HG02840 (cell line): ENCODE measurements around the gene FES.
"Not testable (repeated sequence)": the region's sequence is repeated elsewhere in the genome, so short reads cannot be mapped to it uniquely, and the experiment has no call there.

ENCODE experiments used
- ATAC-seq: cut with Tn5 transposase; IDR thresholded peaks from one replicate; pipeline ENCODE4 v1.9.1; 2021; ENCODE audit warnings: mild to moderate bottlenecking, moderate library complexity, moderate number of reproducible peaks; ENCODE audit not compliant: unreplicated experiment, low FRiP score

Gene FES

GRCh38 chr15:90883976-90884718 is at the start of gene FES:
Gene FES (plus strand): TSS chr15:90884504. CDS start chr15:90885046, 542 bp downstream.
- ATAC-seq: no peak

GRCh38 chr15:90834626-90835025 is 49.7 kb upstream of the FES start:
- no peak for ATAC-seq

DNA sequence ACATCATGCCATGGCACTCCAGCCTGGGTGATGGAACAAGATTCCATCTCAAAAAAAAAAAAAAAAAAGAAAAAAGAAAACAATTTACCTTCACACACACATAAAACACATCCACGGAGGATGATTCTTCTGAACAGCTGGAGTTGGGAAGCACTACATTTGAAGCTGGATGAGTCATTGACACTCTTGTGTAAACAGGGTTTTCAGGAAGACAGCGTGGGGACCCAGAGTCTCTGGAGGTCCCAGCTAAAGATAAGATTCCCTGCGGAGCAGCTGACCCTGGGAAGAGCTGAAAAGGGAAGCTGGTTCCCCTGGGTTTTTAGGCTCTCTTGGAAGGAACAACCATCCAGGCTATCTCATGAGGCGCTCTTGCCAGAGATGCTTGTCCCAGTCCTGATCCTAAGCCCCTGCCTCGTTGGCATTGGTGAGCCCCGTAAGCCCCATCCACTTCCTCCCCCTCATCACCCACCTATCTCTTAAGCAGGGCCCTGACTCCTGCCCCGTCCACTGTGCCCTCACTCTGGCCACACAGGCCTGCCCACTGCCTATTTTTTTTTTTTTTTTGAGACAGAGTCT is 47.9 kb upstream of the FES start:
- no peak for ATAC-seq

DNA sequence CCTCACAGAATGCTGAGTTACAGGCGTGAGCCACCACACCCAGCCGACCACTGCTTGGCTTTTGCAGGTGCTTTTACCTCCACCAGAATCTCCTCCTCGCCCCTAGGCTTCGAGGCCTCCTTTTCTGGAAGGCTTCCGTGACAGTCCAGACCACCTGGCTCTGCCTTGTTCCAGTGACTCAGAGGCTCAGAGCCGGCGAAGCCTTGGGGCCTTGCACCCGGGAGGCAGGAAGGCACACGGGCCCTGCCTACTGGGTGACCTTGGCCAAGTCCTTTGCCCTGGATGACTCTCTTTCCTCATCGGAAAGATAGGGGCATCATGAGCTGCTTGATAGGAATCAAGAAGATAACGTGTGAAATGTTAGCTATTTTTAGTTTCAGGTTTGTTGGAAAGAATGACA is 47.2 kb upstream of the FES start:
- ATAC-seq: no peak

DNA sequence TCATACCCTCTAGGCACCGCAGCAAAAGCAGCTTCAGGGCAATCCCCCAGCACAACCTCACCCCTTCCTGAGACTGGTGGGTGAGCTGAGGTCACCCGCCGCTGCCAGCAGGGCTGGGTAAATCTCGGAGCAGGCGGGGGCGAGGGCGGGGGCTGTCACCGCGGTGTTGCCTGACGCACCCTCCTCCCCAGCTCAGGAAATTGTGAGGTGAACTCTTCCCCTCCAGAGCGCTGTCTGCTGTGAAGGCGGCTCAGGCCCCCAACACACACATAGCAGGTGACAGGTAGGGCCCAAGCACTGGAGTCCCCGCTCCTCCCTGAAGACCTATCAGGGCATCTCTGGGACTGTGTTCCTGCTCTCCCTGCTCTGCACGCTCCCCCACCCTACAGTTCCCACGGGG is 46.2 kb upstream of the FES start:
- no peak for ATAC-seq

DNA sequence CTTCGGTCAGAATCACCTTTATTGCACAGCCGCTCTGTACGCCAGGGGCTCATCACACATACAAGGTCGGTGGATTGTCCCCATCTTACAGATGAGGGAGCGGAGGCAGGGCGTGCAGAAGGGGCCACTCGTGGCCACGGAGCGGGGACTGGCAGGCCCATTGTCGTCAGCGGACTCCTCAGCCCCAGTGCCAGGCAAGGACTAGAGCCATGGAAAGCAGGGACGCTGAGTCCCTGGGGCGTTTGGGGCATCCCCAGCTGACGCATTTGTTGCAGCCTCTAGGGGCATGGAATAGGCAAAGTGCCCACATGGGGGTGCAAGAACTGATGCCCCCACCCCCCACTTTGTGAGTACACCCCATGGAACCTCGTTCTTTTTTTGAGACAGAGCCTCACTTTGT is 45.8 kb upstream of the FES start:
- no peak for ATAC-seq

DNA sequence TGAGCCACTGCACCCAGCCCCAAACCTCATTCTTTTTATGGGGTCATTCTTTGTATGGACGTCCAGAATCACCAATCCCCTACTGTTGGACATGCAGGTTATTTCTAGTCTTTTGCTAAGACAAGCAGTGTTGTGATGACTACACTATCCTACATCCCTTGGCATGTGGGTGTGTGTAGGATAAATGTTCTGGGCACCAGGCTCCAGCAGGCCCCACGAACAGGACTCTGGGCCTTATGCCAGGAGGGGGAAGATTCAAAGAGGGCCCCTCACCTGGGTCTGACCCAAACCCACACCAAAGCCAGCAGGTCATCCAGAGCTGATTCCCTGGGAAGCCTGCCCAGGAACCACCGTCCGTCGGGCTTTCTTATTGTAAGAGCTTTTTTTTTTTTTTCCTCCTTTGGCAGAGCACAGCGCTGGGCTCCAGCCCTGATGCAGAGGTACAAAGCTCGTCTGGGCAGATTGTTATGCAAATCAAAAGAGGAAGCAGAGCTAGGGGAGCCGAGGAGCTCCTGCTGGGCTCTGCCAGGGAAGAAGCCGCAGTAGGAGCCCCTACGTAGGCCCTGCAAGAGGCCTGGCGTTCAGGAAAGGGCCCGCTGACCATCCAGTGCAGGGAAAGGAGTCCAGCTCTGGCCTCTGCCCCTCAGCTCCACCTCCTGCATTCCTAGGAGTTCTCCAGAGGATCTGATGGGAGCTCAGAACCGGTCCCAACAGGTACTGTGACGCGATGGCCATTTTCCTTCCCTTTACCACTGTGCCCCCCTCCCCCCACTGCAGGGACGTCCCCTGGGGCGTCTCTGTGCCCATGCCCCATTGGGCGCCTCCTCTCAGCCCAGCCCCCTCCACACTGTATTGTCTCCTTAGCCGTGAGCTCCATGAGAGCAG is 44.9 kb upstream of the FES start:
- peak; percentile 67 for ATAC-seq

DNA sequence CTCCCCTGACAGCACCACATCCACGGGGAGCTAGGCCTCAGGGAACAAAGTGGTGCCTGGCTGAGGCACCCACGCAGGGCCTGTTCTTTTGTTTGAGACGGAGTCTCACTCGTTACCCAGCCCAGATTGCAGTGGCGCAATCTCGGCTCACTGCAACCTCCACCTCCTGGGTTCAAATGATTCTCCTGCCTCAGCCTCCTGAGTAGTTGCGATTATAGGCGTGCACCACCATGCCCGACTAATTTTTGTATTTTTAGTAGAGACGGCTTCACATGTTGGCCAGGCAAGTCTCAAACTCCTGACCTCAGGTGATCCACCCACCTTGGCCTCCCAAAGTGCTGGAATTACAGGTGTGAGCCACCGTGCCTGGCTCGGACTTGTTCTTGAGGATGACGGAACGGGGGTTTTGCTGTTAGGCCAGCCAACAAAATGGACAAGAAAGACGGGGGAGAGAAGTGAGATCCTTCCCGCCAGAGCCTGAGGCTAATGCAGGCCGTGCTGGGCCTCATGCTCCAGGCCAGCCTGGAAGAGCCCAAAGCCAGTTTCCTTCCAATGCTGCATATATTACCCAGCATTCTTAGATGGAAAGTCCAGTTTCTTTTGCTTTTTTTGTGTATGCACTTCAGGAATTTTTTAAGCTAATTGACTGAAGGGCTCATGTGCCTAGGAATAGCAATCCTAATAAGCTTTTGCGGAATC is 44.0 kb upstream of the FES start:
- no peak for ATAC-seq

- ATAC-seq: no peak
Measured at GRCh38 chr15:90840954-90841353, 43.4 kb upstream of the FES start.

- no peak for ATAC-seq
Measured at GRCh38 chr15:90844696-90845095, 39.6 kb upstream of the FES start.

DNA sequence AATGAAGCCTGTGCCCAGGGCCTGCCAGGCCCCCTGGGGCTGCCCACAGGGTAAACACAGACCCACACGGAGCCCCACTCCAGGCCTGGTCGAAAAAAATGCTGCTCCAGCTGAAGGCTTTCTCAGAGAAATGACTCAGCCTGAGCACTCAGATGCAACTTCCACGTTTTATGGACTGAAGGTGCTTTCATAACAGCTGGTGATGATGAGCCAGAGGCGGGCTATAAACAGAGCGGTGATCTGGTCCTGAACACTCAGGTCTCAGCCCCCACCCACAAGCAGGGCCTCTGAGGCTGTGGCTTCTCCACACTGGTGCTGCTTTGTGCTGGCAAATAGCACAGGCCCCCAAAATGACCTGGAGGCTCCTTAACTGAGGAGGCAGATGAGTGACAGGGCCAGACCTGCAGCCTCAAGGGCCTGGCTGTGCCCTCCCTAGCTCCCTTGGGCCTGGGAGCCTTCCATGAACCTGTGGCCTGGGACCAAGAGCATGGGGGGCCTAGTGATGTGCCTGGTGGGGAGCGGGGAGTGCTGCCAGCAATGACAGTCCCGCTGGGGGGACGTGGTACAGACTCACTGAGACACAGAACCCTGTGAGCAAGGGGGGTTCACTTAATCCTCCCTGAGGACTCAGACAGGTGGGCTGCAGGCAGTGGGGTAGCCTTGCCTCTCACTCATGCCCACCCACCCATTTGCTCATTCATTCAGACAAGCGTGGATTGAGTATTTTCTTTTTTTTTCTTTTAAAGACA is 38.9 kb upstream of the FES start:
- ATAC-seq: peak; percentile 67

DNA sequence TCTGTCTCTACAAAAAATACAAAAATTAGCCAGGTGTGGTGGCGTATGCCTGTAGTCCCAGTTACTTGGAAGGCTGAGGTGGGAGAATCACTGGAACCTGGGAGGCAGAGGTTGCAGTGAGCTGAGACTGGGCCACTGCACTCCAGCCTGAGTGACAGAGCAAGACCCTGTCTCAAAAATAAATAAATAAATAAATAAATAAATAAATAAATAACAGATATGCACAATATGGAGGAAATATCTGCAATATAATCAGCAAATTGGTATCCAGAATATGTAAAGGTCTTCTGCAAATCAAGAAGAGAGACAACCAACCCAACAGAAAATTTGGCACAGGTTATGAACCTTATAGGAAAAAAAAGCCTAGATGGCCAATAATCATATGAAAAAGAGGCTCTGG is 34.9 kb upstream of the FES start:
- not testable (repeated sequence) for ATAC-seq

- ATAC-seq: no peak
Measured at GRCh38 chr15:90851114-90851513, 33.2 kb upstream of the FES start.

DNA sequence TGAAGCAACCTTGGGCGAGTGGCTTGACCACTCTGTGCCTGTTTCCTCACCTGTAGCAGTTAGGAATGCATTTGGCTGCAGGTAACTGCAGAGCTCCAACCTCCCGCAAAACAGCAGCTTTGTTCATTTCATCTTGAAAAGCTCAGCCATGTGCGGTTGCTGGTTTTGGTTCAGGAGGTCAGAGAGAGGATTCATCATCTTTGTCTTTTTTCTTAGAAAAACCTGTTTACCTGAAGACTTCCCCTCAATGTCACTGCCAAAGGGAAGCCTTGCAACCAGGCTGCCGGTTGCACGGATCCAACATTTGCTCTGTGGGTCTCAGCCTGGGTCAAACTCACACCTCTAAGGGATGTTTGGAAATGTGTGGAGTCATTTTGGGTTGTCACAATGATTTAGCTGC is 32.4 kb upstream of the FES start:
- ATAC-seq: no peak

DNA sequence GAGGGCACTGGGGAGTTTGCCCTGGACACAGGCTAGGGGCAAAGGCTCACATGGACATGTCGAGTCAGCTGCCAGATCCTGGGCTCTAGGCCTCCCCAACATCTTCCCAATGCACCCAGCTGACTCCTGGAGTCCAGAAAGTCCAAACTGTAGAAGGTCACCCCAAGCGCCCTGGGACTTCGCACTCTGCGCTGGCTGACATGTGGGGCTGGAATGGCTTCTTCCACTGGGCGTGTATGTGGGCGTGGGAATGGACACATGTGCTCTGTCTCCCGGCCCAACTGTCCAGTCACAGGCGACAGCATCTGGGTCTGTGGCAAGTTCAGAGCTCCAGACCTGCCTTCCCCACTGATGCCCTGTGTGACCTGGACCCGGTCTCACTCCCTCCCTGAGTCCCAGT is 29.2 kb upstream of the FES start:
- no peak for ATAC-seq

DNA sequence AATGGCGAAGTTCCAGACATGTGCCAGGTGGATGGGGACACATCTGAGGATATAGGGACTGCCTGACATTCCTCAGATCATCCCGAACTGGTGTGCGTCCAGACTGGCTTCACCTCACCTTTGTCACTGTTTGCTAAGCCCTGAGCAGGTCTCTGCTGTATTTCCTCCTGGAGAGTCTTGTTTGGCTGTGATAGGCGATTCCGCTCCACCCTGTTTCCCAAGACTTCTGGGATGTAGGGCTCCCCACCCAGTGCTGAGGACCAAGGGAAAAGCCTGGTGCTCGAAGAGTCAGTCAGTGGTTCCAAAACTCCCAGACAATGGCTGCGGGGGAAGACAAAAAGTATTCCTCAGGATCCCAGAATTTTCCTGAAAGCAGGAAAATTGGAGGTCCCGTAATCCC is 27.0 kb upstream of the FES start:
- no peak for ATAC-seq

DNA sequence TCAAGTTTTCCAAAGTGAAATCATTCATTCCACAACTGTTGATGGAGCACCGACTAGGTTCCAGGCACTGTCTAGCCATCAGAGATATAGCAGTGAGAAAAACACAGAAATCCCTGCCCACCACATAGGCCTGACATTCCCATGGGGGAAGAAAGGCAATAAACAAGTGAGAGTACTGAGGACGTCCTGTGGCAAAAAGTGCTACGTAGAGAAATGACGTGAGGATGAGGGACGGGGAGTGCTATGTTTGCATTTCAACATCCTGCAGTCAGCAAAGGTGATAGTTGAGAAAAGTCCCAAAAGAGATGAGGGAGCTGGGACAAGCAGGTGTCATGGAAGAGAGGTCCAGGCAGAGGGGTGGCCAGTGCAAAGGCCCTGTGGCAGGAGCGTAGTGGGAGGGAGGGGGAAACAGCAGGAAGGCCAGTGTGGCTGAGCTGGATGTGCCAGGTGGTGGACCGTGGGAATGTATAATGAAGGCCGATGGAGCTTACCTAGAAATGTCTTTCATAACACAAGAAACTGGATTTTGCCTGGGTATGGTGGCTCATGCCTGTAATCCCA is 26.3 kb upstream of the FES start:
- ATAC-seq: no peak

DNA sequence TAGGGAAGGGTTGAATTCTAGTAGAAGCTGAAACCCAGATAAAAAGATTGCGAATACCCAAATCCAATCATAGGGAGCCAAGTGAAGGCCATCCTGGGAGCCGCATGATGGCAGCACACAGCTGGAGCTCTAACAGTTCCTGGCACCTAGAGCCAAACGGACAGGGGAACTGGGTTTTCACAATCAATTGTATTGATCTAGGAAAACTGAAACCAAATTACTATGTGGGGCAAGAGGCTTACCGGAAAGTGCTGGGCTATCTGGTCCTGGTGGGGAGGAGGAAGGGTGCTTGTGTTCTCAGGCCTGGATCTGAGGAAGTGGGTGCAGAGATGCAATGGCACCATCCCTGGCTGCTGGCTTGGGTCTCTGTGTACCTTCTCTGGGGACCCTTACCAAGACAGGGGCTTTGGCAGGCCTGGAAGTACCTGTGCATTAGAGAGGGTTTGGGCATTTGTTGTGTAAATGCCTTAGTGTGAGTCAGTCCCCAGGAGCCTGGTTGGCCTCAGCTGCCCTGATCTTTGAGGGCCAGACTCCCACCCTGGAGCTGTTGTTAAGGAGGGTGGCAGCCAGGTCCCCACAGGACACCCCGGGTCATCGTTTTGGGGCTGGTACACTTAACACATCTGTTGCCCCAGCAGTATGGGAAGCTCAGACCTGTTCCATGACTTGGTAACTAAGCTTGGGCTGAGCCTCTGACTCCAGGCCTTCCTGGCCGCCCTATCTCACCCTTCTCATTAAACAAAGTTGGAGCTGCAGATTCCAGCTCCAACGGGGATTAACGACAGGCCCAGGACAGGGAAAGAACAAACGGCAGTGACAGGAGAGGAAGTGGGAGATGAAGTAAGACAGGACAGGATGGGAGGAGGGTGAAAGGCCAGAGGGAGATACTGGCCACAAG is 24.8 kb upstream of the FES start:
- ATAC-seq: no peak

GRCh38 chr15:90860450-90860849 is 23.9 kb upstream of the FES start:
- no peak for ATAC-seq
